Vagina (tissue), 2 donors: ENCODE results near the gene CADM1.

ENCODE experiments used
- POLR2A ChIP-seq, 2 donors: fragments of 450-650 bp; IDR thresholded peaks; one replicate each; pipeline ENCODE4 v1.6.1; 2017; ENCODE audit warnings: antibody characterized with exemption in 2 of 2, mild to moderate bottlenecking in 2 of 2, moderate library complexity in 2 of 2
- TF ChIP-seq, protein P1 (sequence below), 3 experiments: fragments of 450-650 bp in 2 of 3; fragments of 200-600 bp in 1 of 3; sonication (generic) in 1 of 3; IDR thresholded peaks; one replicate each; pipeline ENCODE4 v1.5.1; 2017 to 2019; ENCODE audit warnings: antibody characterized with exemption in 3 of 3, mild to moderate bottlenecking in 2 of 3, moderate library complexity in 2 of 3

DNA sequence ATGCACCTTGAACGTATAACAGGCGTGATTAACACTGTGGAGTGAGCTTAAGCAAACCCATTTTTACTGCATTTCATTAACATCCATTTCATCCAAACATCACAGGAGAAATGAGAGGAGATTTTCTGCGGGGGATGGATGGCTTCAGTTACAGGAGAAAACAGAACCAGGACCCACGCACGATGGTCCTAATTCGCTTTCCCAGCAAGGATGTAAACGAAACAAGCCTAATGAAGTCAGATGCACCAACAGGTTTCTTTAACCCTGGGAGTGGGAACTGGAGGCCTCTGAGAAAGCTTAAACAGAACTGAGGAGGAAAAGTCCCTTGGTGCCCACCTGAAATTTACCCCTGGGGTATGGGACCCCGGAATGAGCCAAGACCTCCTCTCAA lies 2.7 kb downstream of the CADM1 start:
- TF ChIP-seq, protein P1, sequence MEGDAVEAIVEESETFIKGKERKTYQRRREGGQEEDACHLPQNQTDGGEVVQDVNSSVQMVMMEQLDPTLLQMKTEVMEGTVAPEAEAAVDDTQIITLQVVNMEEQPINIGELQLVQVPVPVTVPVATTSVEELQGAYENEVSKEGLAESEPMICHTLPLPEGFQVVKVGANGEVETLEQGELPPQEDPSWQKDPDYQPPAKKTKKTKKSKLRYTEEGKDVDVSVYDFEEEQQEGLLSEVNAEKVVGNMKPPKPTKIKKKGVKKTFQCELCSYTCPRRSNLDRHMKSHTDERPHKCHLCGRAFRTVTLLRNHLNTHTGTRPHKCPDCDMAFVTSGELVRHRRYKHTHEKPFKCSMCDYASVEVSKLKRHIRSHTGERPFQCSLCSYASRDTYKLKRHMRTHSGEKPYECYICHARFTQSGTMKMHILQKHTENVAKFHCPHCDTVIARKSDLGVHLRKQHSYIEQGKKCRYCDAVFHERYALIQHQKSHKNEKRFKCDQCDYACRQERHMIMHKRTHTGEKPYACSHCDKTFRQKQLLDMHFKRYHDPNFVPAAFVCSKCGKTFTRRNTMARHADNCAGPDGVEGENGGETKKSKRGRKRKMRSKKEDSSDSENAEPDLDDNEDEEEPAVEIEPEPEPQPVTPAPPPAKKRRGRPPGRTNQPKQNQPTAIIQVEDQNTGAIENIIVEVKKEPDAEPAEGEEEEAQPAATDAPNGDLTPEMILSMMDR (IDR thresholded peaks at IDR 0.05): no peak
- TF ChIP-seq POLR2A (IDR thresholded peaks at IDR 0.05): no peak
